Bone marrow (tissue), 2 donors: ENCODE results near the gene CARMIL3.
"Not testable (repeated sequence)": the region's sequence is repeated elsewhere in the genome, so short reads cannot be mapped to it uniquely, and the experiment has no call there.

Source experiments
- DNase-seq, 2 donors: peaks; one replicate each; lab custom pipeline; 2025; lab: John Stamatoyannopoulos, UW

The CARMIL3 gene, protein sequence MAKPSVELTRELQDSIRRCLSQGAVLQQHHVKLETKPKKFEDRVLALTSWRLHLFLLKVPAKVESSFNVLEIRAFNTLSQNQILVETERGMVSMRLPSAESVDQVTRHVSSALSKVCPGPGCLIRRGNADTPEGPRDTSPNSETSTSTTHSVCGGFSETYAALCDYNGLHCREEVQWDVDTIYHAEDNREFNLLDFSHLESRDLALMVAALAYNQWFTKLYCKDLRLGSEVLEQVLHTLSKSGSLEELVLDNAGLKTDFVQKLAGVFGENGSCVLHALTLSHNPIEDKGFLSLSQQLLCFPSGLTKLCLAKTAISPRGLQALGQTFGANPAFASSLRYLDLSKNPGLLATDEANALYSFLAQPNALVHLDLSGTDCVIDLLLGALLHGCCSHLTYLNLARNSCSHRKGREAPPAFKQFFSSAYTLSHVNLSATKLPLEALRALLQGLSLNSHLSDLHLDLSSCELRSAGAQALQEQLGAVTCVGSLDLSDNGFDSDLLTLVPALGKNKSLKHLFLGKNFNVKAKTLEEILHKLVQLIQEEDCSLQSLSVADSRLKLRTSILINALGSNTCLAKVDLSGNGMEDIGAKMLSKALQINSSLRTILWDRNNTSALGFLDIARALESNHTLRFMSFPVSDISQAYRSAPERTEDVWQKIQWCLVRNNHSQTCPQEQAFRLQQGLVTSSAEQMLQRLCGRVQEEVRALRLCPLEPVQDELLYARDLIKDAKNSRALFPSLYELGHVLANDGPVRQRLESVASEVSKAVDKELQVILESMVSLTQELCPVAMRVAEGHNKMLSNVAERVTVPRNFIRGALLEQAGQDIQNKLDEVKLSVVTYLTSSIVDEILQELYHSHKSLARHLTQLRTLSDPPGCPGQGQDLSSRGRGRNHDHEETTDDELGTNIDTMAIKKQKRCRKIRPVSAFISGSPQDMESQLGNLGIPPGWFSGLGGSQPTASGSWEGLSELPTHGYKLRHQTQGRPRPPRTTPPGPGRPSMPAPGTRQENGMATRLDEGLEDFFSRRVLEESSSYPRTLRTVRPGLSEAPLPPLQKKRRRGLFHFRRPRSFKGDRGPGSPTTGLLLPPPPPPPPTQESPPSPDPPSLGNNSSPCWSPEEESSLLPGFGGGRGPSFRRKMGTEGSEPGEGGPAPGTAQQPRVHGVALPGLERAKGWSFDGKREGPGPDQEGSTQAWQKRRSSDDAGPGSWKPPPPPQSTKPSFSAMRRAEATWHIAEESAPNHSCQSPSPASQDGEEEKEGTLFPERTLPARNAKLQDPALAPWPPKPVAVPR (N-terminal part only)

DNA sequence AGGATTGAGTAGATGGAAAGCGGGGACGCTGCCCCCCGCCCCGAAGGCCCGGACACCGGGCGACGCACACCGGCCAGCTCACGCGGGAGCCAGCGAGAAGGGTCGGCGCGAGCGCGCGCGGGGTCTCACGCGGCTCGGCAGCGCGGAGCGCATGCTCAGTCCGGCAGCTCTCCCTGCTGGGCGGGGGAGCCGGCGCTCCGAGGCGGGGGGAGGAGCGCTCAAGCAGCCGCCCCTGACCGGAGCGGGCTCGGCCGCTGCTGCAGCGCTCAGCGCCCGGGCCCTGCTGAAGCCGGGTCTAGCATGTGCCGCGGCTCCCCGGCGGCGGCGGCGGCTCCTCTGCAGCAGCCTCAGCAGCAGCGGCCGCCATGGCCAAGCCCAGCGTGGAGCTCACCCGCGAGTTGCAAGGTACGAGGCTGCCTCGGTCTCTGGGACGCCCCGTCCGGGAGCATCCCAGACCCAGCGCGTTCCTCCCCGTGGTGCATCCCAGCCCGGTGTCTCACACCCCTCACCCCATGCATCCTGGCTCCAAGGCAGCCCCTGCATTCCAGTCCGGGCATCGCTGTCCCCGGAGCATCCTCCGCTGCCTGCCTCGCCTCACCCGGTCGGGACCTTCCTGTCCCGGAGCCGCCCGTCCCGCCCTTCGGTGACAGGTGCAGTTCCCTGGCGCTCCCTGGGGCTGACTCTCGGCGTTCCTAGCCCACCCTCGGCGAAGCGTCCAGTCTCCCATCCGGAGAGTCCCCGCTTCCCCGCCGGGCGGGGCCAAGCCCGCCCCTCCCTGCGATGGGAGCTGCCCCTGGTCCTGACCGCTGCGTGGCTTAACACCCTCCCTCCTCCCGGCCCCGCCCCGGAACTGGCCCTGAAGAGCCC, at the start of gene CARMIL3:
CARMIL3 (plus strand) TSS at position 221 of the 867 bp plus-strand sequence; CDS start at position 366, 145 bp downstream.
- DNase-seq, result no peak

DNA sequence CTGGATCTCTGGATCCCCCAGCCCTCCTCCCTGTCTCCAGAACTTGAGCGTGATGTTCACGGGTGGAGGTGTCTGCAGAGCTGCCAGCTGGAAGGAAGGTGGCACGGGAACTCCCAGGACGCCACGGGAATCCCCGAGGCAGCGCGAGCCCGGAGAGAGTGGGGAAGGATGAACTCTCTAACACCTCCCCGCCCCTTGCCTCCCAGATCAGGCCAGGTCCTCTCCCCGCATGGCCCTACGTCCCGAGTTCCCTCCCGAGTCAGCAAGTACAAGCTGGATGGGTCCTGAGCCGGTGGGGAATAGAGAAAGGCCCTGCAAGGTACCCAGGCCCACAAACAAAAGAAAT, 45.4 kb upstream of the CARMIL3 start:
- not testable (repeated sequence) for DNase-seq

DNA sequence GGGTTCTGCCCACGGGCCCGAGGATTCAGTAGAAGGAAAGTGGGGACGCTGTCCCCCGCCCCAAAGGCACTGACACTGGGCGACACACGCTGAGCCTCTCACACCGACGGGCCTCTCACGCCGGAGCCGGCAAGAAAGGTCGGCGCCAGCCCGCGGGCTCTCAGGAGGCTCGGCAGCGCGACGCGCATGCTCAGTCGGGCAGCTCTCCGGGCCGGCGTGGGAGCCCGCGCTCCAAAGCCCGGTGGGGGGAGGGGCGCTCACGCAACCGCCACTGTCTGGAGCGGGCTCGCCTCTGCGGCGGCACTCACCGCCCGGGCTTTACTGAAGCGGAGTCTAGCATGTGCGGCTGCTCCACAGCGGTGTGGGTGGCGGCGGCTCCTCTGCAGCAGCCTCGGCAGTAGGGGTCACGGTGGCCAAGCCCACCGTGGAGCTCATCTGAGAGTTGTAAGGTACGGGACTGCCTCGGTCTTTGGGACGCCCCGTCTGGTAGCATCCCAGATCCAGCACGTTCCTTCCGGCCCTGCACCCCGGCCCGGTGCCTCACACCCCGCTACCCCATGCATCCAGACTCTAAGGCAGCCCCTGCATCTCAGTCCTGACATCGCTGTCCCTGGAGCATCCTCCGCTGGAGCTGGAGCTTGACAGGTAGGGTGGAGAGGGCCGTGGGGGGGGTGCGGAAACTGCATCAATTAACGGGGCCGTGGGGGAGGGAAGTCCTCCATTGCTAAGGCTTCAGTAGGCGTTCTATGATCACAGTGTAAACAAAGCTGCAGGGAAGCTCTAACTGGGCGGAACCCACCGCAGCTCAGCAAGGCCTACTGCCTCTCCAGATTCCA, 44.8 kb upstream of the CARMIL3 start:
- DNase-seq, result peak in 1 of 2 donors; percentile 3

DNA sequence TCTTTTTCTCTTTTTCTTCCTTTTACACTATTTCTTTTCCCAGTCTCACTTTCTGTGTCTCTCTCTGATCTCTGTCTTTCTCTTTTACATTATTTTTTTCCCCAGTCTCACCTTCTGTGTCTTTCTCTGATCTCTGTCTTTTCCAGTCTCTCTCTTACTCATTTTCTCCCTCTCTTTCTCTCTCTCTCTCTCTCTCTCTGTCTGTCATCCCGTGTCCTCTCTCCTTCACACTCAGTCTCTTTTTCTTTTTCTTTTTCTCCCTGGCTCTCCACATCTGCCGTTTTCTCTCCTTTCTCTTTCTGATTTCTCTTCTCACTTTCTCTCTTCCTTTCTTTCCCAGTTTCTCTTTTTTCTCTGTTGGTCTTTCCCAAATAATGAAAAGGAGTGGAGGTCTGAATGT, 40.8 kb upstream of the CARMIL3 start:
- no peak for DNase-seq

DNA sequence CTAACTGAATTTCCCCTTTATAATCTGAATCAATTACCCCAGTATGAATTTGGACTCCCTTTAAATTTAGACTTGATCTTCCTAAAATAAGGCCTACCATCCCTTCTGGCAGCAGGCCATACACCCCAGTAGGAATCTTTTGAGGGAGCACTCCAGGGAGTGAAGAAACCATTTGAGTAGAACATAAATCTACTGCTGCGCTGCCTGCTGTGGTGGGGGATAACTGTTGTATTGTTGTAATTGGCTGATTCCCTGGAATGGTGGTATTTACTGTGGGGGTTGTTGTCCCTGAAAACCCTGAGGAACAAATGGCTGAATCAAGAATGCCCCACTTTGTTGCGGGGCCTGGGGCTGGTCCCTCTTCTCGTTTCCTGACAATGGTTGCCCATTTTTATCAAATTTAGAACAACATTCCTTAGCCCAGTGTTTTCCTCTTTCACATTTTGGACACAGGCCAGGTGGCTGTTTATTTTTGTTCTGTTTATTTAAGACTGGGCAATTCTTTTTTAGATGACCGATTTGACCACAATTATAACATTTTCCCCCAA, 39.0 kb upstream of the CARMIL3 start:
- not testable (repeated sequence) for DNase-seq

DNA sequence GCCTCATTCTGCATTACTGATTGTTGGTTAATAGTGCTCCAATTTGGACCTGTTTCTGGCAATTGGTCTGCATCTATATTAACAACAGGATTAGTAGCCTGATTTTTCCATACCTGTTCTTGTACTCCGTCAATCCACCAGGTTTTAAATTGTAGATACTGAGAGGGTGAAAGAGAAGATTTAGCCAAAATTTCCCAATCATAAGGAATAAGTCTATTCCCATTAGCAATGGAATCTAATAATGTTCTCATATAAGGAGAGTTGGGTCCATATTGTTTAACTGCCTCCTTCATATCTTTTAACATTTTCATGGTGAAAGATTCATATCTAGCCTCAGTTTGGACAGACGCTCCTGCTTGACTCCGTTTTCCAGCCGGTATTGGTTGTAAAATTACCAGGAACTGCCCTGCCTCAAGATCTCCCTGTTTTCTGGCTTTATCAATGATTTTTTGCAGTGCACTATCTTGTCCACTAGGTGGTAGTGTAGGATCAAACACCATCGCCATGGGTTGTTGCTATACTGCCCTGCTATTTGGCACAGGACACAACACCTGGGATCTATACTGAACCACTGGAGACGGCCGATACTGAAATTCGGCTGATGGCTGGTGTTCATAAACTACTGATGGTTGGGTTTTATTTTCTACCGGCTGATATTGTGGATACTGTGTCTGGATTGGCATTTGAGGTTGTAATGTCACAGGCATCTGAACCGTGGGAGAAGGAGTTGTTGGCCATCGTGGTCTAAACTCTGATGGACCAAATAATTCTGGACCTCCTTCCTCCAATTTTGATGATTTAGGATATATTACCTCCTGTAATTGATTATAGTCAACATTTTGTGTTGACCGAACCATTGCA, 37.9 kb upstream of the CARMIL3 start:
- DNase-seq, result peak in 1 of 2 donors; percentile 76

DNA sequence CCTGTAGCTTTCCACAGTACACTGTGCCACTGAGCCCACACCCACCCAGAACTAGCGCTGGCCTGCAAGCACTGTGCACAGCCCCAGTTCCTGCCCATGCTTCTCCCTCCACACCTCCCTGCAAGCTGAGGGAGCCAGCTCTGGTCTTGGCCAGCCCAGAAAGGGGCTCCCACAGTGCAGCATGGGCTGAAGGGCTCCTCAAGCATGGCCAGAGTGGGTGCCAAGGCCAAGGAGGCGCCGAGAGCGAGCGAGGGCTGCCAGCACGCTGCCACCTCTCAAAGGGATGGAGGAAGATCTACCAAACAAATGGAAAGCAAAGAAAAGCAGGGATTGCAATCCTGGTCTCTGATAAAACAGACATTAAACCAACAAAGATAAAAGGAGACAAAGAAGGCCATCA, 36.1 kb upstream of the CARMIL3 start:
- not testable (repeated sequence) for DNase-seq

DNA sequence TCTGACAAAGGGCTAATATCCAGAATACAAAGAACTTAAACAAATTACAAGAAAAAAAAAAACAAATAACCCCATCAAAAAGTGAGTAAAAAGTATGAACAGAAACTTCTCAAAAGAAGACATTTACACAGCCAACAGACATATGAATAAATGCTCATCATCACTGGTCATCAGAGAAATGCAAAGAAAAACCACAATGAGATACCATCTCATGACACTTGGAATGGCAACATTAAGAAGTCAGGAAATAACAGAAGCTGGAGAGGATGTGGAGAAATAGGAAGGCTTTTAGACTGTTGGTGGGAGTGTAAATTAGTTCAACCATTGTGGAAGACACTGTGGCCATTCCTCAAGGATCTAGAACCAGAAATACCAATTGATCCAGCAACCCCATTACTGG, 32.8 kb upstream of the CARMIL3 start:
- DNase-seq, result not testable (repeated sequence)

DNA sequence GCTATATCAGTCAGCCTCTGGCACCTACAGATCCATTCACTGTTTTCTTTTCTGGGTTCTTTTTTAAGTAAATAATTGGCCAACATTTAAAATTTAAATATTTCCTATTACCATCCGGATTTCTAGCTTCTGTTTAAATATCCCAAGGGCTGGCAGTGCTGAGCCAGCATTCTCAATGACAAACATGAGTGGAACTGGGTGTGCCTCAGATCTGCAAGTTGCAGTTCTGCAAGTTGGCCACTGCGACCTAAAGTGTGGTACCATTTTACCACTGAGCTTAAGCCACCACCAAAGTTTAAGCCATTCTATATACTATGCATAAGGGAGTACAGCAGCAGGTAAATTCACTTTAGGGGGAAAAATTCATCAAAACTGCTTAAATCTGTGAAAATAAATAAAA, 31.9 kb upstream of the CARMIL3 start:
- DNase-seq, result not testable (repeated sequence)

DNA sequence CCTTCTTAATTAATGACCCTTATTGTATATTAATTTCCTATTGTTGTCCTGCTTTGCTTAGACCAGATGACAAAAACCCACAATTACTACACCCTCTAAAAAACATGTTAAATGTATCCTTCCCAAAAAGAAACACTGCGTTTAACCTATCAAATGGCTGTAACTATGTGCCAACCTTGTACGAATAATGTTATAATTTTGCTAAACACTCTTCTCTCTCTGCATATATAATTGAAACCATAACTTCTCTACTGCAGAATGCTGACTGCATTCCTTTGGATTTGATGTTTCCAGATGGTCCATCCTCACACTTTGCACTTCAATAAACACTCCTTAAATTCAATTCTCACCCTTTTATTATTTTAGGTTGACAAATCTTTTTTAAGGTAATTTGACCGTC, 31.3 kb upstream of the CARMIL3 start:
- DNase-seq, result not testable (repeated sequence)

DNA sequence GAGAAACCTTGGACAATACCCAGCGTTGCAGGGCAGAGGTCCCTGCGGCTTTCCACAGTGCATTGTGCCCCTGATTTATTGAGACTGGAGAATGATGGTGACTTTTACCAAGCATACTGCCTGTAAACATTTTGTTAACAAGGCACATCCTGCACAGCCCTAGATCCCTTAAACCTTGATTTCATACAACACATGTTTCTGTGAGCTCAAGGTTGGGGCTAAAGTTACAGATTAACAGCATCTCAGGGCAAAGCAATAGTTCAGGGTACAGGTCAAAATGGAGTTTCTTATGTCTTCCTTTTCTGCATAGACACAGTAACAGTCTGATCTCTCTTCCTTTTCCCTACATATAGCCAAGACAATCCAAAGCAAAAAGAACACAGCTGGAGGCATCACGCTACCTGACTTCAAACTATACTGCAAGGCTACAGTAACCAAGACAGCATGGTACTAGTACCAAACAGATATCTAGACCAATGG, 26.8 kb upstream of the CARMIL3 start:
- not testable (repeated sequence) for DNase-seq

DNA sequence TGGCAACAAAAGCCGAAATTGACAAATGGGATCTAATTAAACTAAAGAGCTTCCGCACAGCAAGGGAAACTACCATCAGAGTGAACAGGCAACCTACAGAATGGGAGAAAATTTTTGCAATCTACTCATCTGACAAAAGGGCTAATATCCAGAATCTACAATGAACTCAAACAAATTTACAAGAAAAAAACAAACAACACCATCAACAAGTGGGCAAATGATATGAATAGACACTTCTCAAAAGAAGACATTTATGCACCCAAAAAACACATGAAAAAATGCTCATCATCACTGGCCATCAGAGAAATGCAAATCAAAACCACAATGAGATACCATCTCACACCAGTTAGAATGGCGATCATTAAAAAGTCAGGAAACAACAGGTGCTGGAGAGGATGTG, 22.1 kb upstream of the CARMIL3 start:
- DNase-seq, result not testable (repeated sequence)

DNA sequence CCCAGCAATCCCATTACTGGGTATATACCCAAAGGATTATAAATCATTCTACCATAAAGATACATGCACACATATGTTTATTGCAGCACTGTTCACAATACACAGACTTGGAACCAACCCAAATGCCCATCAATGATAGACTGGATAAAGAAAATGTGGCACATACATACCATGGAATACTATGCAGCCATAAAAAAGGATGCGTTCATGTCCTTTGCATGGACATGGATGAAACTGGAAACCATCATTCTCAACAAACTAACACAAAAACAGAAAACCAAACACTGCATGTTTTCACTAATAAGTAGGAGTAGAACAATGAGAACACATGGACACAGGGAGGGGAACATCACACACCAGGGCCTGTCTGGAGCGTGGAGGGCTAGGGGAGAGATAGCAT, 20.5 kb upstream of the CARMIL3 start:
- not testable (repeated sequence) for DNase-seq

DNA sequence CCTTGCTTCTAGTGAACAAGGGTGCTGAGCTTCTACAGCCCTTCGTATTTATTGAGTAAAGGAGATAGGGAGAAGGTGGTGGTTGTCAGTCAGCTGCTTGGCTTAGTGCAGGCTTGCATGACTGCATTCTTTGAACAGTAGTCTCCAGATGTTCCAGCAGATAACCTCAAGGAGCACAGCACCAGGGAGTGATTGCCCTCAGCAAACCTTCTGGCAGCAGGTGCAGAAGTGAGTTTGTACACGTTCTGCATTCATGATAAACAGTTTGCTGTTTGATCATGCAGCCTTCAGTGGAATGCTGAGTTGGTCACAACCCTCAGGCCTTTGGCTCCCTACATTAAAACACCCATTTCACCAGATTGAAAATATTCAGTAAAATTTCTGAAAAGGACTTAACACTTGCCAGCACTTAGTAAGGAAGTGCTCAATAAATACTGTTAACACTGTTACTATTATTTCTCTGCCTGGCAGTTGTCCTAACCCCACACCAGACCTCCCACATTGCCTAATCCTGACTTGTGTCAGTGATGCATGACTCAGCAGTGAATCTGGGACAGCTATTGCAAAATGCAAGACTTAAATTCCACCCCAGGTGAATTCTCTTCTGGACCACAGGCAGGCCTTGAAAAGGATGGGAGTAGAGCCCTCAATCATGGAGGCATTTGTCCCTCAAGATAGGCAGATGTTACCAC, 18.9 kb upstream of the CARMIL3 start:
- DNase-seq, result peak in 1 of 2 donors; percentile 29

DNA sequence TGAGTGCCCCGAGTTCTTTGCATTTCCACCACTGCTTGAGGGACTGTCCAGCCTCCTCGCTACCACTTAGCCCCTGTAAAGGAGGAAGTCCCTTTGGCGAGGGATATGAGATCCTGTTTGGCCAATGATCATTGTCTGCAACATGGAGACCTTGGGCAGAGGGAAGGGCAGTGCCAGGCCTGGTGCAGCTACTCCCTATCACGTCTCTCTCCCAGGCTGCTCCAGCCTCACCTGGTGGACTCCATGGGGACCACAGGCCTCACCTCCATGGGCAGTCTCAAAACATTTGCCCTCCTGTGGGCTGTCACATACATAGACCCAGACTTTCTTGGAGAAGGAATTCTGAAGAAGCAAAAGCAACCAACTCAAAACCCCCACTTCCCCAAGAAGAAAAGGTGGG, 16.0 kb upstream of the CARMIL3 start:
- DNase-seq, result not testable (repeated sequence)

DNA sequence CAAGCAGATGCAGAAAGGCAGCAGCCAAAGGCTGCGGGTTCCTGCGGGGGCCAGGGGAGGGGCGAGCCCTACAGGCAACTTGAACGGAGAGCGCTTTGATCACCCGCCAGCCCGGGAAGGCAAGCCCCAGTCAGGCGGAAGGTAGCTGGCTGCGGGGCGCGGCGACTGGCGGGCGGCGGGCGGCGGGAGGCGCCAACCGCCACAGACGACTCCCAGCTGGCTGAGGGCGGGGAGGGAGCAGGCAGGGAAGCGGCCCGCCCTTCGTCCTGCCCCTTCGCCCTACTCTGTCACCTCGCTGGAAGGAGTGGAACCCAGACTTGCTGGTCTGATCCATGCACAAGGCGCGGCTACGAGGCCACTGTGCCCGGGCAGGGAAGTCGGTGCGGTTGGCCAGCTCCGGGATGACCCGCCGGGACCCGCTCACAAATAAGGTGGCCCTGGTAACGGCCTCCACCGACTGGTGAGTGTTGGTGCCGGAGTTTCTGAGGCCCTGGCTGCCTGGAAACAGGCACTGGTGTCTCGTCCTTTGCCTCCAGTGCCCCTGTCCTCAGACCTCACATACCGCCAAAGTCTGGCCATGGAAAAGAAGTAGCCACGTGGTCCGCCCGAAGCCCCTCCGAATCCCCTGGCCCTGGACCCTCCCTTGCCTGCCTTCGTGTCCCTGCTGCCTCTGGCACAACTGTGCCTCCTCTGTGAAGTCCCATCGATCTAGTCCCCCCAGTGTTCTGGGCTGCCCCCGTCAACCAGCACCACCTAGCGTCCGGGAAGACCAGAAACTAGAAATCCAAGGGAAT, 15.4 kb upstream of the CARMIL3 start:
- peak; percentile 71 to 74 for DNase-seq

DNA sequence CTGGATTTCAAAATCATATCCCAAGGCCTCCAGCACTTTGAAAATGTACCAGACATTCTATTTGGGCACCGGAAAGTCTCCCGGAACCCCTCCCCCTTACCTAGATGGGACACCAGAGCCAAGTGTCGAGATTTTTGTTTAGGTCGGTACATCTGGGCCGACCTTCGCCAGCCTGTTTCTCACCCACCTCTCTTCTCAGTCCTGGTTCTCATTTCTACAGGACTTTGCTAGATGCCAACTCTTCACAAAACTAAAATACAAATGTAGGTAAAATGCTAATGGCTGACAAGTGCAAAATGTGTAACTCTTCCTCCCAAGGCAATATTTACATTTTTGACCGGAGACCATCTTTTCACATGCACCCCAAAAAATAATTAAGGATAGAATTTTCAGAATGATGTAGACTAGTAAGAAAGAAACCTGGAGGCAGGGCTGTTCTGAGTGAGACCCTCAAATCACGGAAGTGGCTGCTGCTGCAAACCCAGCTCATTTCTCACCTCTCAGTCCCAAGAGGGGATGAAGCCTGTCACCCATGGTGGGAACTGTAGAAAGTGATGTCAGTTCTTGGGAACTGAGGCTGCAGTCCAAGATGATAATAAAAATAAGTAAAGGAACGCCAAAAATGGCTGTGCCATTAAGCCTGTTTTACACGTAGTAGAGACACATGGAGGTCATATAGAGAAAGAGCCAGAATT, 14.7 kb upstream of the CARMIL3 start:
- not testable (repeated sequence) for DNase-seq
